ENCODE measurements around the gene ANKRD23. TPM values are rescaled to one million over a fixed set of nuclear protein-coding genes. Genes with fewer than 3 reads are reported as not detected.

The ANKRD23 gene
- total RNA-seq, 3 donors from 2014 or later (not counting 1 experiment from before 2014, with no cell fraction given): 8.3 to 11.2 (median 10.1) TPM

DNA sequence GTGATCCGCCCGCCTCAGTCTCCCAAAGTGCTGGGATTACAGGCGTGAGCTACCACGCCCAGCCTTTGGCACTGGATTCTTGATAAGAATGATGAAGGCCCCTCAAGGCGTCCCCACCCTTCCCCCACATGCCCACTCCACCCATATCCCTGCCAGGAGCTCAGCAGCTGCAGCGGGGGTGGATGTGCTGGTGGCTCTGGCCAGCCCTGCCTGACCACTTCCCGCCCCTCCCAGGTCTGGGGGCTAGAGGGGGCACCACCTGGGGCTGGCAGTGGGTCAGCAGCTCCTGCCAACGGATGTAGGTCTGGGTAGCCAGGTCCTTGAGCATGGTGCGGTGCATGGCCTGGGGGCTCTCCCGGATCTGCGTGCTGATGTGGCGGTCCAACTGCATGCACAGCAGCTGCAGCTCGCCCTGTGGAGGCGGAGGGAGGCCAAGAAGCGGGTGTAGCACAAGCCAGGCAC lies 33.8 kb upstream of the ANKRD23 start:
- Histone ChIP-seq H3K9me3 (ENCODE audit: control insufficient read depth, insufficient read depth, low read length) (no peaks in the 10 kb centered on the region), H3K36me3 (ENCODE audit: control insufficient read depth, insufficient read depth, low read length) (no peaks in the 10 kb centered on the region), H3K27ac (ENCODE audit: low read length) (no peak overlapping the region), H3K4me3 (ENCODE audit: low read length) (no peak overlapping the region), H3K4me1 (ENCODE audit: control insufficient read depth, insufficient read depth, low read length) (peaks cover 42% of the 10 kb centered on the region), H3K27me3 (ENCODE audit: control insufficient read depth, insufficient read depth, low read length) (no peaks in the 10 kb centered on the region)
- intact Hi-C loops (cut with micrococcal nuclease): loop anchor here (5.0 kb wide), 1 partner anchor 35 kb away; no protein-coding TSS in a partner anchor
- DNase-seq (no peak), ATAC-seq (no peak)
- TF ChIP-seq CTCF (IDR thresholded peaks at IDR 0.05): no peak
- no peaks in the 10 kb centered on the region for H3K36me3 Mint-ChIP-seq
- no peaks in the 10 kb centered on the region for H3K9me3 Mint-ChIP-seq
- H3K27me3 Mint-ChIP-seq (ENCODE audit: low read depth in 2 of 2): no peaks in the 10 kb centered on the region
- no peak overlapping the region for H3K27ac Mint-ChIP-seq
- 90% methylated on average over 15 of the region's 15 CpGs for WGBS (ENCODE audit: insufficient coverage)
- H3K4me3 Mint-ChIP-seq: no peak overlapping the region
- peaks cover 9 to 23% of the 10 kb centered on the region in 2 donors for H3K4me1 Mint-ChIP-seq

- intact Hi-C loops (cut with micrococcal nuclease): loop anchor here (5.0 kb wide), 1 partner anchor 35 kb away; no protein-coding TSS in a partner anchor
- DNase-seq: no peak
These were observed 33.2 kb upstream of the ANKRD23 start for GRCh38 chr2:96877042-96877451.

DNA sequence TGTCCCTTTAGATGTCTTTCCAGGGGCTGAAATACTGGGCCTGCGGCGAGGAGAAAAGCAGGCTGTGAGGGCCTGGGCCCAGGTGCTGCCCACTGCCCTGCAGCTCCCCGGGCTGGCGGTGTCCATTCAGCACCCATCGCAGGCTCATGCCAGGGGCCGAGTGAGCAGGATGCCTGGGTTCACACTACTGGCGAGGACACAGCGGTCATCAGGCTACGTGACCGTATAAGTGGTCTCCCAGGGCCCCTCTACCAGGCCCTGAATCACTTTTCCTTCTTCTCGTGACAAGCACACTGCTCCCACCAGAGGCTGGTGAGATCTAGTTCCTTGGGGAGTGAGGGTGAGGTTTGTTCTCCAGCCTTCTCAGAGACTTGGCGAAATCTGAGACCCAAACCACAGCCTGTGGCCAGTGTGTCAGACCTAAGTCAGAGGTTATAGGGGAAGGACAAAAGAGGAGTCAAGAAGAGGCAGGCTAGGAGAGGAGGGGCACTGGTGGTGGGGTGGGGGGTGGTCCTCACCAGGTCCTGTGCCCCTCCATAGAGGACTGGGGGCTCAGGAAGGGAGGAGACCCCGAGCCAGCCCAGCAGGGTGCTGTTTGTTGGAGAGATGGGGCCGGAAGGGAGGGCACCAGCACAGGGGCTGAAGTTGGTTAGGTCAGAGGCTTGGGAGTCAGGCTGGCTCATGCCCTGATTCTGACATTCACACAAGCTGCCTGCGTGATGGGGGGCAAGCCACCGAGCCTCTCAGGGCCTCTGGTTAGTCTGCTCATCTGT lies 32.6 kb upstream of the ANKRD23 start:
- intact Hi-C loops (cut with micrococcal nuclease): loop anchor here (5.0 kb wide), 1 partner anchor 36 kb away; no protein-coding TSS in a partner anchor
- Mint-ChIP-seq H3K4me1 (peaks cover 9 to 23% of the 10 kb centered on the region in 2 donors), H3K27me3 (ENCODE audit: low read depth in 2 of 2) (no peaks in the 10 kb centered on the region), H3K9me3 (no peaks in the 10 kb centered on the region), H3K4me3 (no peak overlapping the region), H3K36me3 (no peaks in the 10 kb centered on the region), H3K27ac (peak overlapping the region in 1 of 2 donors; percentile 80)
- H3K4me3 ChIP-seq (ENCODE audit: low read length): no peak overlapping the region
- H3K27me3 ChIP-seq (ENCODE audit: control insufficient read depth, insufficient read depth, low read length): no peaks in the 10 kb centered on the region
- WGBS (ENCODE audit: insufficient coverage): 76% methylated on average over 15 of the region's 16 CpGs
- no peak overlapping the region for H3K27ac ChIP-seq (ENCODE audit: low read length)
- H3K36me3 ChIP-seq (ENCODE audit: control insufficient read depth, insufficient read depth, low read length): no peaks in the 10 kb centered on the region
- no peaks in the 10 kb centered on the region for H3K9me3 ChIP-seq (ENCODE audit: control insufficient read depth, insufficient read depth, low read length)
- H3K4me1 ChIP-seq (ENCODE audit: control insufficient read depth, insufficient read depth, low read length): peaks cover 42% of the 10 kb centered on the region
- no peak for TF ChIP-seq CTCF (IDR thresholded peaks at IDR 0.05)
- ATAC-seq: peak; percentile 9 to 57 (median 36)
- no peak for DNase-seq

More at GRCh38 chr2:96877042-96877451, 33.2 kb upstream of the ANKRD23 start:
- TF ChIP-seq CTCF (IDR thresholded peaks at IDR 0.05): no peak
- H3K9me3 ChIP-seq (ENCODE audit: control insufficient read depth, insufficient read depth, low read length): no peaks in the 10 kb centered on the region
- no peak overlapping the region for H3K27ac ChIP-seq (ENCODE audit: low read length)
- H3K4me1 ChIP-seq (ENCODE audit: control insufficient read depth, insufficient read depth, low read length): peaks cover 42% of the 10 kb centered on the region
- H3K27me3 Mint-ChIP-seq (ENCODE audit: low read depth in 2 of 2): no peaks in the 10 kb centered on the region
- H3K4me3 Mint-ChIP-seq: no peak overlapping the region
- no peaks in the 10 kb centered on the region for H3K27me3 ChIP-seq (ENCODE audit: control insufficient read depth, insufficient read depth, low read length)
- peak overlapping the region in 1 of 2 donors; percentile 80 for H3K27ac Mint-ChIP-seq
- H3K4me1 Mint-ChIP-seq: peaks cover 9 to 23% of the 10 kb centered on the region in 2 donors
- H3K9me3 Mint-ChIP-seq: no peaks in the 10 kb centered on the region
- ATAC-seq: peak; percentile 45 to 73 (median 72)
- H3K36me3 Mint-ChIP-seq: no peaks in the 10 kb centered on the region
- H3K36me3 ChIP-seq (ENCODE audit: control insufficient read depth, insufficient read depth, low read length): no peaks in the 10 kb centered on the region
- 98% methylated on average over 3 of the region's 6 CpGs for WGBS (ENCODE audit: insufficient coverage)
- no peak overlapping the region for H3K4me3 ChIP-seq (ENCODE audit: low read length)

Data from natural killer cell (primary cell).